CD14-positive monocyte (primary cell): ENCODE results near the gene TECPR2. TPM values are rescaled to one million over a fixed set of nuclear protein-coding genes. Genes with fewer than 3 reads are reported as not detected.
A peak's percentile ranks its signal among the peaks of the same experiment; 100 is the strongest.

Experiments used
- DNase-seq, 3 donors: peaks; one replicate each; pipeline ENCODE4 v3.0.0-alpha.2; 2011 to 2022
- H2AFZ ChIP-seq: 2 replicates; pipeline ENCODE4 v1.6.0; 2012; ENCODE audit warnings: mild to moderate bottlenecking, low read depth, low read length, inconsistent platforms; ENCODE audit not compliant: insufficient read depth, poor library complexity, severe bottlenecking
- H3K27ac ChIP-seq, 2 donors: 1 replicate in 1 of 2; 2 replicates in 1 of 2; pipeline ENCODE4 v1.5.1; 2012 to 2013; ENCODE audit warnings: low read length in 2 of 2, control low read depth in 1 of 2, inconsistent platforms in 1 of 2, low read depth in 1 of 2, mild to moderate bottlenecking in 1 of 2
- H3K27me3 ChIP-seq, 2 donors: one replicate each; pipeline versions ENCODE4 v1.6.0 to v1.6.1; 2011 to 2013; ENCODE audit warnings: low read length in 2 of 2; ENCODE audit not compliant: control insufficient read depth in 2 of 2, insufficient read depth in 2 of 2
- H3K36me3 ChIP-seq, 2 donors: replicated peaks in 1 of 2; 1 replicate in 1 of 2; 2 replicates in 1 of 2; pipeline versions ENCODE4 v1.5.1 to v1.6.1; 2012 to 2013; ENCODE audit warnings: low read length in 2 of 2, control low read depth in 1 of 2, inconsistent platforms in 1 of 2, mild to moderate bottlenecking in 1 of 2; ENCODE audit not compliant: insufficient read depth in 2 of 2, control insufficient read depth in 1 of 2
- H3K4me1 ChIP-seq, 2 donors: 1 replicate in 1 of 2; 2 replicates in 1 of 2; pipeline versions ENCODE4 v1.5.1 to v1.6.1; 2012 to 2013; ENCODE audit warnings: low read length in 2 of 2, control low read depth in 1 of 2, inconsistent platforms in 1 of 2, mild to moderate bottlenecking in 1 of 2, moderate library complexity in 1 of 2; ENCODE audit not compliant: insufficient read depth in 2 of 2, control insufficient read depth in 1 of 2
- H3K4me2 ChIP-seq: replicated peaks from 2 replicates; pipeline ENCODE3; 2012; ENCODE audit warnings: low read length, moderate library complexity, mild to moderate bottlenecking; ENCODE audit not compliant: poor library complexity, severe bottlenecking; ENCODE audit errors: extremely low read depth
- H3K4me3 ChIP-seq, 3 experiments: fragments of 200-600 bp in 1 of 3; sonication (generic) in 1 of 3; replicated peaks in 1 of 3; 1 replicate in 2 of 3; 2 replicates in 1 of 3; pipeline ENCODE4 v1.5.1; 2011 to 2013; ENCODE audit warnings: low read length in 3 of 3, mild to moderate bottlenecking in 3 of 3, control low read depth in 2 of 3, low read depth in 2 of 3, inconsistent platforms in 1 of 3, moderate library complexity in 1 of 3
- H3K79me2 ChIP-seq: 2 replicates; pipeline ENCODE4 v1.6.0; 2012; ENCODE audit warnings: mild to moderate bottlenecking, control low read depth, inconsistent platforms, low read length, moderate library complexity; ENCODE audit not compliant: insufficient read depth
- H3K9ac ChIP-seq: 2 replicates; pipeline ENCODE4 v1.6.0; 2017; ENCODE audit warnings: low read length, mild to moderate bottlenecking; ENCODE audit not compliant: insufficient read depth, poor library complexity, severe bottlenecking
- H3K9me3 ChIP-seq, 2 donors: replicated peaks in 1 of 2; 1 replicate in 1 of 2; 2 replicates in 1 of 2; pipeline versions ENCODE4 v1.5.1 to v1.6.1; 2012 to 2013; ENCODE audit warnings: low read length in 2 of 2, control low read depth in 1 of 2; ENCODE audit not compliant: control insufficient read depth in 1 of 2, insufficient read depth in 1 of 2
- H4K20me1 ChIP-seq: 2 replicates; pipeline ENCODE4 v1.6.0; 2012; ENCODE audit warnings: mild to moderate bottlenecking, low read length, control low read depth, moderate library complexity; ENCODE audit not compliant: insufficient read depth
- H3K27ac Mint-ChIP-seq, 7 donors: one replicate each; pipeline ENCODE4 v1.8.0; 2020; ENCODE audit warnings: mild to moderate bottlenecking in 7 of 7, mixed read lengths in 7 of 7, moderate library complexity in 6 of 7, inconsistent platforms in 2 of 7
- H3K27me3 Mint-ChIP-seq, 3 donors: one replicate each; pipeline ENCODE4 v1.8.0; 2021 to 2022; ENCODE audit warnings: low read depth in 3 of 3, mild to moderate bottlenecking in 3 of 3, mixed read lengths in 3 of 3, moderate library complexity in 3 of 3, inconsistent platforms in 1 of 3
- H3K36me3 Mint-ChIP-seq, 2 donors: one replicate each; pipeline ENCODE4 v1.8.0; 2020; ENCODE audit warnings: mixed read lengths in 2 of 2, inconsistent platforms in 1 of 2, mild to moderate bottlenecking in 1 of 2
- H3K4me1 Mint-ChIP-seq: one replicate; pipeline ENCODE4 v1.8.0; 2020; ENCODE audit warnings: mild to moderate bottlenecking, mixed read lengths
- H3K4me3 Mint-ChIP-seq, 2 donors: one replicate each; pipeline ENCODE4 v1.8.0; 2020; ENCODE audit warnings: mild to moderate bottlenecking in 2 of 2, mixed read lengths in 2 of 2, moderate library complexity in 1 of 2
- H3K9me3 Mint-ChIP-seq, 7 donors: one replicate each; pipeline ENCODE4 v1.8.0; 2020 to 2022; ENCODE audit warnings: mixed read lengths in 7 of 7, mild to moderate bottlenecking in 6 of 7, moderate library complexity in 6 of 7, inconsistent platforms in 2 of 7
- WGBS: methylation state at CpG from one replicate; pipeline ENCODE4 v1.1.5; 2013; ENCODE audit warnings: missing lambda C conversion rate; ENCODE audit not compliant: insufficient coverage; 5-methylcytosine and 5-hydroxymethylcytosine counted together
- intact Hi-C, 2 donors: fragments of 100-400 bp; cut with micrococcal nuclease; formaldehyde crosslinking; loops; one replicate each; pipeline versions ENCODE4 v1.15.0 to v1.15.1; 2023
- polyA plus RNA-seq, 3 donors: library from polyadenylated mRNA; depleted of rRNA in 1 of 3; unstranded in 2 of 3; stranded (reverse) in 1 of 3; fragments of 300-500 nt in 2 of 3; fragments of >200 nt in 1 of 3; fragmentation: Illumina TruSeq in 2 of 3; gene quantifications; 1 replicate in 2 of 3; 2 replicates in 1 of 3; pipeline ENCODE4 v1.2.3, GENCODE V29; 2012 to 2021
- TF ChIP-seq, protein P1 (sequence below): fragments of 200-600 bp; IDR thresholded peaks from one replicate; pipeline ENCODE4 v1.8.0; 2022; ENCODE audit warnings: antibody characterized with exemption, mild to moderate bottlenecking

Gene TECPR2
- polyA plus RNA-seq, 3 donors: 2.8 to 10.4 (median 6.4) TPM

DNA sequence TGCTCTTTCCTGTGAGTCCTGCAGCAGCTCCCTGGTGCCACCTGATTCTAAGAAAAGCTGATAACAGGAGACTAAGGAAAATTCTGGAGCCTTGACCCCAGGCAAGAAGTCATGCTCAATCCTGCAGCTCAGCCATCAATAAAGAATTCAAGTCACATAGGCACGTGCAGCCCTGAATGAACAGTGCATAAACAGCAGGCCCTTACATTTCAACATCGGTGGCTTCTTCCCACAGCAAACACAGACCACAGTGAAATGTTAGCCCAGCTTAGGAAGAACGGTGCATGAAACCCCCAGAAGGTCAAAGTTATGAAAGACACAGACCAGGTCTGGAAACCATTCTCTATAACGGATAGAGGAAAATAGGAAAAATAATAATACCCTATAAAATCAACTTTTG is 10.5 kb upstream of the TECPR2 start:
- H3K9ac ChIP-seq: no peak overlapping the region
- no peaks in the 10 kb centered on the region for H3K9me3 ChIP-seq
- no peaks in the 10 kb centered on the region for H4K20me1 ChIP-seq
- no peak overlapping the region for H3K4me3 ChIP-seq
- no peaks in the 10 kb centered on the region for H3K27me3 ChIP-seq
- no peak overlapping the region for H3K4me3 Mint-ChIP-seq
- TF ChIP-seq, protein P1, sequence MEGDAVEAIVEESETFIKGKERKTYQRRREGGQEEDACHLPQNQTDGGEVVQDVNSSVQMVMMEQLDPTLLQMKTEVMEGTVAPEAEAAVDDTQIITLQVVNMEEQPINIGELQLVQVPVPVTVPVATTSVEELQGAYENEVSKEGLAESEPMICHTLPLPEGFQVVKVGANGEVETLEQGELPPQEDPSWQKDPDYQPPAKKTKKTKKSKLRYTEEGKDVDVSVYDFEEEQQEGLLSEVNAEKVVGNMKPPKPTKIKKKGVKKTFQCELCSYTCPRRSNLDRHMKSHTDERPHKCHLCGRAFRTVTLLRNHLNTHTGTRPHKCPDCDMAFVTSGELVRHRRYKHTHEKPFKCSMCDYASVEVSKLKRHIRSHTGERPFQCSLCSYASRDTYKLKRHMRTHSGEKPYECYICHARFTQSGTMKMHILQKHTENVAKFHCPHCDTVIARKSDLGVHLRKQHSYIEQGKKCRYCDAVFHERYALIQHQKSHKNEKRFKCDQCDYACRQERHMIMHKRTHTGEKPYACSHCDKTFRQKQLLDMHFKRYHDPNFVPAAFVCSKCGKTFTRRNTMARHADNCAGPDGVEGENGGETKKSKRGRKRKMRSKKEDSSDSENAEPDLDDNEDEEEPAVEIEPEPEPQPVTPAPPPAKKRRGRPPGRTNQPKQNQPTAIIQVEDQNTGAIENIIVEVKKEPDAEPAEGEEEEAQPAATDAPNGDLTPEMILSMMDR: no peak
- peak overlapping the region; percentile 39 to 82 for H3K27ac ChIP-seq
- no peak overlapping the region for H3K4me2 ChIP-seq
- peaks cover 14% of the 10 kb centered on the region for H3K4me1 Mint-ChIP-seq
- H3K27ac Mint-ChIP-seq: peak overlapping the region; percentile 82 to 93 (median 86)
- no peak for DNase-seq
- no peak overlapping the region for H2AFZ ChIP-seq
- WGBS: 81% methylated on average over 2 of the region's 4 CpGs
- H3K36me3 ChIP-seq: peaks cover 65 to 73% of the 10 kb centered on the region in 2 donors
- intact Hi-C loops: no loop called here
- H3K79me2 ChIP-seq: no peaks in the 10 kb centered on the region
- peaks cover 66 to 85% of the 10 kb centered on the region in 2 donors for H3K36me3 Mint-ChIP-seq
- H3K27me3 Mint-ChIP-seq: peaks cover 0 to 2% (median 0%) of the 10 kb centered on the region in 3 donors
- H3K4me1 ChIP-seq: peaks cover 17 to 22% of the 10 kb centered on the region in 2 donors
- H3K9me3 Mint-ChIP-seq: no peaks in the 10 kb centered on the region

DNA sequence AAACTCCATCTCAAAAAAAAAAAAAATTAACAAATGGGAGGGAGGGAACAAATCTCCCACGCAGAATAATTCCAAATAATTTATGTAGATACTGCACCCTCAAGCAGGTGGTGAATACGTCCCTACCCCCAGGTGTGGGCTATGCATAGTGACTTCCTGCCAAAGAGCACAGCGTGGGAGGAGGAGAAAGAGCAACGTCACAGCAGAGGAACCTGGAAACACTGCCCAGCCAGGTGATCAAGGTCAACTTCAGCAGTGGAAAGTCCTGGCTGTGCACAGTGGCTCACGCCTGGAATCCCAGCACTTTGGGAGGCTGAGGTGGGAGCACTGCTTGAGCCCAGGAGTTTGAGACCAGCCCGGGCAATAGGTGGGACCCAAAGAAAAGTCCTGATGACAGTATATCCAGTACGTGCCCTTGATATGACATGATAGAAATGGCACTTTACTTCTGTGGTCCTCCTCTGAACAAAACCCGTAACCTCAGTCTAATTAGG is 9.6 kb upstream of the TECPR2 start:
- intact Hi-C loops: no loop called here
- Mint-ChIP-seq H3K36me3 (peaks cover 65 to 85% of the 10 kb centered on the region in 2 donors), H3K27ac (peak overlapping the region in 3 of 7 donors; percentile 10 to 69 (median 22)), H3K9me3 (no peaks in the 10 kb centered on the region), H3K4me3 (no peak overlapping the region), H3K4me1 (peaks cover 14% of the 10 kb centered on the region), H3K27me3 (no peaks in the 10 kb centered on the region)
- H3K9me3 ChIP-seq: no peaks in the 10 kb centered on the region
- no peaks in the 10 kb centered on the region for H4K20me1 ChIP-seq
- no peaks in the 10 kb centered on the region for H3K27me3 ChIP-seq
- H3K9ac ChIP-seq: no peak overlapping the region
- no peak overlapping the region for H3K27ac ChIP-seq
- peaks cover 65 to 73% of the 10 kb centered on the region in 2 donors for H3K36me3 ChIP-seq
- H3K79me2 ChIP-seq: no peaks in the 10 kb centered on the region
- no peak overlapping the region for H3K4me3 ChIP-seq
- H3K4me2 ChIP-seq: no peak overlapping the region
- TF ChIP-seq, protein P1: no peak
- WGBS: 98% methylated on average over 5 of the region's 8 CpGs
- no peak overlapping the region for H2AFZ ChIP-seq
- DNase-seq: no peak
- peaks cover 17 to 22% of the 10 kb centered on the region in 2 donors for H3K4me1 ChIP-seq
